GM23338 (cell line): ENCODE results near the gene KIF4B. TPM values are rescaled to one million over a fixed set of nuclear protein-coding genes. Genes with fewer than 3 reads are reported as not detected.
"Not testable (repeated sequence)": the region's sequence is repeated elsewhere in the genome, so short reads cannot be mapped to it uniquely, and the experiment has no call there.

Experiments
- ATAC-seq: fragments of 200-7000 bp; cut with Tn5 transposase; 3 replicates; pipeline ENCODE4 v1.9.1; 2020
- DNase-seq: peaks from one replicate; pipeline ENCODE4 v3.0.0-alpha.2; 2015; ENCODE audit warnings: low spot score
- H2AFZ ChIP-seq: fragments of 200-600 bp; sonication (generic); 2 replicates; pipeline ENCODE4 v1.8.0; 2016; ENCODE audit warnings: antibody characterized with exemption, mild to moderate bottlenecking, moderate library complexity
- H3F3A ChIP-seq: fragments of 200-600 bp; sonication (generic); replicated peaks from 2 replicates; pipeline ENCODE4 v1.8.0; 2017; ENCODE audit warnings: antibody characterized with exemption, mixed run types, low read depth
- H3K27ac ChIP-seq: fragments of 200-600 bp; sonication (generic); 2 replicates; pipeline ENCODE4 v1.6.1; 2016; ENCODE audit warnings: low read depth
- H3K27me3 ChIP-seq: fragments of 200-600 bp; sonication (generic); 2 replicates; pipeline ENCODE4 v1.8.0; 2016; ENCODE audit warnings: mild to moderate bottlenecking, mixed run types, moderate library complexity; ENCODE audit not compliant: insufficient read depth
- H3K36me3 ChIP-seq: fragments of 200-600 bp; sonication (generic); 2 replicates; pipeline ENCODE4 v1.8.0; 2016; ENCODE audit warnings: mild to moderate bottlenecking; ENCODE audit not compliant: insufficient read depth
- H3K4me1 ChIP-seq: fragments of 200-600 bp; sonication (generic); 2 replicates; pipeline ENCODE4 v1.8.0; 2016; ENCODE audit warnings: mild to moderate bottlenecking, moderate library complexity; ENCODE audit not compliant: insufficient read depth
- H3K4me2 ChIP-seq: fragments of 200-600 bp; sonication (generic); 2 replicates; pipeline ENCODE4 v1.7.1; 2017; ENCODE audit warnings: mixed run types
- H3K4me3 ChIP-seq: fragments of 200-600 bp; sonication (generic); 2 replicates; pipeline ENCODE4 v1.6.1; 2016; ENCODE audit warnings: mixed run types
- H3K79me2 ChIP-seq: fragments of 200-600 bp; sonication (generic); replicated peaks from 2 replicates; pipeline ENCODE4 v1.8.0; 2017; ENCODE audit warnings: mild to moderate bottlenecking; ENCODE audit not compliant: insufficient read depth
- H3K9me2 ChIP-seq: fragments of 200-600 bp; sonication (generic); 2 replicates; pipeline ENCODE4 v1.8.0; 2017; ENCODE audit not compliant: insufficient read depth
- H4K20me1 ChIP-seq: fragments of 200-600 bp; sonication (generic); replicated peaks from 2 replicates; pipeline ENCODE4 v1.8.0; 2017; ENCODE audit warnings: mild to moderate bottlenecking; ENCODE audit not compliant: insufficient read depth
- H3K27ac Mint-ChIP-seq: 2 replicates; pipeline ENCODE4 v1.8.0; 2020; ENCODE audit warnings: inconsistent platforms, mild to moderate bottlenecking, moderate library complexity, mixed read lengths
- H3K27me3 Mint-ChIP-seq: 3 replicates; pipeline ENCODE4 v1.8.0; 2022; ENCODE audit warnings: low read depth, mild to moderate bottlenecking, moderate library complexity, mixed read lengths, inconsistent platforms; ENCODE audit not compliant: insufficient read depth, poor library complexity
- H3K36me3 Mint-ChIP-seq: 3 replicates; pipeline ENCODE4 v1.8.0; 2021; ENCODE audit warnings: low read depth, mild to moderate bottlenecking, inconsistent platforms, moderate library complexity, mixed read lengths
- H3K4me1 Mint-ChIP-seq: 3 replicates; pipeline ENCODE4 v1.8.0; 2020; ENCODE audit warnings: mild to moderate bottlenecking, inconsistent platforms, mixed read lengths
- H3K4me3 Mint-ChIP-seq: 3 replicates; pipeline ENCODE4 v1.8.0; 2021; ENCODE audit warnings: moderate library complexity, mild to moderate bottlenecking, inconsistent platforms, mixed read lengths
- H3K9me3 Mint-ChIP-seq: 3 replicates; pipeline ENCODE4 v1.8.0; 2020; ENCODE audit warnings: moderate library complexity, mild to moderate bottlenecking, inconsistent platforms, mixed read lengths
- CTCF ChIP-seq, 2 experiments: fragments of 200-600 bp in 1 of 2; sonication (generic) in 1 of 2; conservative IDR thresholded peaks; 2 replicates each; pipeline versions ENCODE4 v1.5.1 to v1.6.1; 2016 to 2017; ENCODE audit warnings: antibody characterized with exemption in 2 of 2, low read depth in 2 of 2, mild to moderate bottlenecking in 2 of 2, moderate library complexity in 1 of 2
- POLR2AphosphoS5 ChIP-seq: IDR thresholded peaks from 2 replicates; pipeline ENCODE4 v1.6.1; 2016; ENCODE audit warnings: antibody characterized with exemption, low read depth
- STAT1 ChIP-seq: IDR thresholded peaks from one replicate; pipeline ENCODE4 v1.6.1; 2016; ENCODE audit warnings: antibody characterized with exemption; ENCODE audit not compliant: unreplicated experiment
- polyA plus RNA-seq: library from polyadenylated mRNA; unstranded; fragments of >200 nt; fragmentation: Nextera tagmentation; extraction: Ambion mirVana; gene quantifications from 2 replicates; pipeline ENCODE4 v1.2.1, GENCODE V29; 2016
- total RNA-seq: library from RNA; depleted of rRNA; stranded (reverse); fragments of >200 nt; shearing (Covaris generic); gene quantifications from 2 replicates; pipeline ENCODE4 v1.2.3, GENCODE V29; 2014
- TF ChIP-seq, protein P1 (sequence below): IDR thresholded peaks from 2 replicates; pipeline ENCODE4 v1.6.1; 2016; ENCODE audit warnings: antibody characterized with exemption

Gene KIF4B
- total and polyA plus RNA-seq, 2 experiments from 2014 or later = not detected

- TF ChIP-seq, protein P1, sequence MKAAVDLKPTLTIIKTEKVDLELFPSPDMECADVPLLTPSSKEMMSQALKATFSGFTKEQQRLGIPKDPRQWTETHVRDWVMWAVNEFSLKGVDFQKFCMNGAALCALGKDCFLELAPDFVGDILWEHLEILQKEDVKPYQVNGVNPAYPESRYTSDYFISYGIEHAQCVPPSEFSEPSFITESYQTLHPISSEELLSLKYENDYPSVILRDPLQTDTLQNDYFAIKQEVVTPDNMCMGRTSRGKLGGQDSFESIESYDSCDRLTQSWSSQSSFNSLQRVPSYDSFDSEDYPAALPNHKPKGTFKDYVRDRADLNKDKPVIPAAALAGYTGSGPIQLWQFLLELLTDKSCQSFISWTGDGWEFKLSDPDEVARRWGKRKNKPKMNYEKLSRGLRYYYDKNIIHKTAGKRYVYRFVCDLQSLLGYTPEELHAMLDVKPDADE = no peak
- TF ChIP-seq CTCF (conservative IDR thresholded peaks at IDR 0.05; ENCODE audit: low read depth in 2 of 2) (no peak), STAT1 (no peak), POLR2AphosphoS5 (no peak)
Measured at GRCh38 chr5:154971501-154971900, 42.1 kb upstream of the KIF4B start (continued).

DNA sequence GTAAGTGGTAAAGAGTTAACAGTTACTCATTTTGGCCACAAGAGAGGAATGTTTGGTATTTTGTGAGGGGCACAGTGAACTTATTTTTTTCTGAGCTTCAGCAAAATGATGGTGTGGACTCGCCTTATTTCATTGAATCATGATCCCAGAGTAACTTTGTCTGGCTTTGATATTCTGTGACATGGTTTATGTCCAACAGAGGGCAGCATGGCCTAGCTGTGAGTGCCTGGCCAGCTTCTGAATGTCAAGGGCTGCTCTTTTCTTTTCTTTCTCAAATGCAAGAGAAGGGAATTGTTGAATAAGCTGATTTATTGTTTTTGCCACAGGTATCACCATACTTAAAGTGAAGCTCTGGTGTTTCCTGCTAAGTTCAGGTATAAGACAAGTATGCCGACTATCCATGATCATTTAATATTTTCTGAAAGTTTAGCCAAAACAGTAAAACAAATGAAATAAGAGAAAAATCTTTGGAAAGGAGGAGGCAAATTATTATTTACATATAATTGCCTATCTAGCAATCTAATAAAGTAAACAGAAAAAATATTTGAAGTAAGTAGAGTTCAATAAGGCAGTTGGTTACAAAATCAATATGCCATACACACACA lies 41.0 kb upstream of the KIF4B start:
- Histone ChIP-seq H3K4me2 (no peak overlapping the region), H3K4me1 (no peaks in the 10 kb centered on the region), H4K20me1 (no peaks in the 10 kb centered on the region), H2AFZ (no peak overlapping the region), H3F3A (no peaks in the 10 kb centered on the region), H3K27ac (no peak overlapping the region), H3K27me3 (no peaks in the 10 kb centered on the region), H3K36me3 (no peaks in the 10 kb centered on the region), H3K79me2 (no peaks in the 10 kb centered on the region), H3K9me2 (no peaks in the 10 kb centered on the region), H3K4me3 (no peak overlapping the region)
- Mint-ChIP-seq H3K27me3 (no peaks in the 10 kb centered on the region), H3K27ac (no peak overlapping the region), H3K4me1 (no peaks in the 10 kb centered on the region), H3K4me3 (no peak overlapping the region), H3K36me3 (peaks cover 19% of the 10 kb centered on the region), H3K9me3 (peaks cover 6% of the 10 kb centered on the region; the same call in 1 of the 3 replicates)
- DNase-seq (peak; percentile 77), ATAC-seq (peak; percentile 66)
- TF ChIP-seq CTCF (conservative IDR thresholded peaks at IDR 0.05; ENCODE audit: low read depth in 2 of 2) (peak; percentile 88 to 91), POLR2AphosphoS5 (no peak)

DNA sequence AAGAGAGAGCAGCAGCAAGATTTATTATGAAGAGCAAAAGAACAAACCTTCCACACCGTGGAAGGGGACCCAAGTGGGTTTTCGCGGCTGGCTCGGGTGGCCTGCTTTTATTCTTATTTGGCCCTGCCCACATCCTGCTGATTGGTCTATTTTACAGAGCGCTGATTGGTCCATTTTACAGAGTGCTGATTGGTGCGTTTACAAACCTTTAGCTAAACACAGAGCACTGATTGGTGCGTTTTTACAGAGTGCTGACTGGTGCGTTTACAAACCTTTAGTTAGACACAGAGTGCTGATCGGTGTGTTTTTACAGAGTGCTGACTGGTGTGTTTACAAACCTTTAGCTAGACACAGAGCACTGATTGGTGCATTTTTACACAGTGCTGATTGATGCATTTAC lies 37.5 kb upstream of the KIF4B start:
- H2AFZ ChIP-seq = not testable (repeated sequence)

More for the DNA sequence above, 37.5 kb upstream of the KIF4B start:
- not testable (repeated sequence) for DNase-seq, H3K36me3 ChIP-seq, H3K79me2 ChIP-seq, H4K20me1 ChIP-seq, H3K27ac Mint-ChIP-seq, H3K4me2 ChIP-seq, H3K27me3 Mint-ChIP-seq, H3F3A ChIP-seq, H3K4me1 Mint-ChIP-seq, H3K4me3 Mint-ChIP-seq, ATAC-seq, H3K27me3 ChIP-seq, H3K4me3 ChIP-seq, H3K9me3 Mint-ChIP-seq, H3K9me2 ChIP-seq, H3K27ac ChIP-seq, H3K4me1 ChIP-seq
- peaks cover 19% of the 10 kb centered on the region for H3K36me3 Mint-ChIP-seq
